CD14-positive monocyte (primary cell): ENCODE data around the gene KCNJ10. TPM values are rescaled to one million over a fixed set of nuclear protein-coding genes. Genes with fewer than 3 reads are reported as not detected.

Experiments used
- DNase-seq, 3 donors: peaks; one replicate each; pipeline ENCODE4 v3.0.0-alpha.2; 2011 to 2022
- H2AFZ ChIP-seq: 2 replicates; pipeline ENCODE4 v1.6.0; 2012; ENCODE audit warnings: mild to moderate bottlenecking, low read depth, low read length, inconsistent platforms; ENCODE audit not compliant: insufficient read depth, poor library complexity, severe bottlenecking
- H3K27ac ChIP-seq, 2 donors: 1 replicate in 1 of 2; 2 replicates in 1 of 2; pipeline ENCODE4 v1.5.1; 2012 to 2013; ENCODE audit warnings: low read length in 2 of 2, control low read depth in 1 of 2, inconsistent platforms in 1 of 2, low read depth in 1 of 2, mild to moderate bottlenecking in 1 of 2
- H3K27me3 ChIP-seq, 2 donors: one replicate each; pipeline versions ENCODE4 v1.6.0 to v1.6.1; 2011 to 2013; ENCODE audit warnings: low read length in 2 of 2; ENCODE audit not compliant: control insufficient read depth in 2 of 2, insufficient read depth in 2 of 2
- H3K36me3 ChIP-seq, 2 donors: replicated peaks in 1 of 2; 1 replicate in 1 of 2; 2 replicates in 1 of 2; pipeline versions ENCODE4 v1.5.1 to v1.6.1; 2012 to 2013; ENCODE audit warnings: low read length in 2 of 2, control low read depth in 1 of 2, inconsistent platforms in 1 of 2, mild to moderate bottlenecking in 1 of 2; ENCODE audit not compliant: insufficient read depth in 2 of 2, control insufficient read depth in 1 of 2
- H3K4me1 ChIP-seq, 2 donors: 1 replicate in 1 of 2; 2 replicates in 1 of 2; pipeline versions ENCODE4 v1.5.1 to v1.6.1; 2012 to 2013; ENCODE audit warnings: low read length in 2 of 2, control low read depth in 1 of 2, inconsistent platforms in 1 of 2, mild to moderate bottlenecking in 1 of 2, moderate library complexity in 1 of 2; ENCODE audit not compliant: insufficient read depth in 2 of 2, control insufficient read depth in 1 of 2
- H3K4me2 ChIP-seq: replicated peaks from 2 replicates; pipeline ENCODE3; 2012; ENCODE audit warnings: low read length, moderate library complexity, mild to moderate bottlenecking; ENCODE audit not compliant: poor library complexity, severe bottlenecking; ENCODE audit errors: extremely low read depth
- H3K4me3 ChIP-seq, 3 experiments: fragments of 200-600 bp in 1 of 3; sonication (generic) in 1 of 3; replicated peaks in 1 of 3; 1 replicate in 2 of 3; 2 replicates in 1 of 3; pipeline ENCODE4 v1.5.1; 2011 to 2013; ENCODE audit warnings: low read length in 3 of 3, mild to moderate bottlenecking in 3 of 3, control low read depth in 2 of 3, low read depth in 2 of 3, inconsistent platforms in 1 of 3, moderate library complexity in 1 of 3
- H3K79me2 ChIP-seq: 2 replicates; pipeline ENCODE4 v1.6.0; 2012; ENCODE audit warnings: mild to moderate bottlenecking, control low read depth, inconsistent platforms, low read length, moderate library complexity; ENCODE audit not compliant: insufficient read depth
- H3K9ac ChIP-seq: 2 replicates; pipeline ENCODE4 v1.6.0; 2017; ENCODE audit warnings: low read length, mild to moderate bottlenecking; ENCODE audit not compliant: insufficient read depth, poor library complexity, severe bottlenecking
- H3K9me3 ChIP-seq, 2 donors: replicated peaks in 1 of 2; 1 replicate in 1 of 2; 2 replicates in 1 of 2; pipeline versions ENCODE4 v1.5.1 to v1.6.1; 2012 to 2013; ENCODE audit warnings: low read length in 2 of 2, control low read depth in 1 of 2; ENCODE audit not compliant: control insufficient read depth in 1 of 2, insufficient read depth in 1 of 2
- H4K20me1 ChIP-seq: 2 replicates; pipeline ENCODE4 v1.6.0; 2012; ENCODE audit warnings: mild to moderate bottlenecking, low read length, control low read depth, moderate library complexity; ENCODE audit not compliant: insufficient read depth
- H3K27ac Mint-ChIP-seq, 7 donors: one replicate each; pipeline ENCODE4 v1.8.0; 2020; ENCODE audit warnings: mild to moderate bottlenecking in 7 of 7, mixed read lengths in 7 of 7, moderate library complexity in 6 of 7, inconsistent platforms in 2 of 7
- H3K27me3 Mint-ChIP-seq, 3 donors: one replicate each; pipeline ENCODE4 v1.8.0; 2021 to 2022; ENCODE audit warnings: low read depth in 3 of 3, mild to moderate bottlenecking in 3 of 3, mixed read lengths in 3 of 3, moderate library complexity in 3 of 3, inconsistent platforms in 1 of 3
- H3K36me3 Mint-ChIP-seq, 2 donors: one replicate each; pipeline ENCODE4 v1.8.0; 2020; ENCODE audit warnings: mixed read lengths in 2 of 2, inconsistent platforms in 1 of 2, mild to moderate bottlenecking in 1 of 2
- H3K4me1 Mint-ChIP-seq: one replicate; pipeline ENCODE4 v1.8.0; 2020; ENCODE audit warnings: mild to moderate bottlenecking, mixed read lengths
- H3K4me3 Mint-ChIP-seq, 2 donors: one replicate each; pipeline ENCODE4 v1.8.0; 2020; ENCODE audit warnings: mild to moderate bottlenecking in 2 of 2, mixed read lengths in 2 of 2, moderate library complexity in 1 of 2
- H3K9me3 Mint-ChIP-seq, 7 donors: one replicate each; pipeline ENCODE4 v1.8.0; 2020 to 2022; ENCODE audit warnings: mixed read lengths in 7 of 7, mild to moderate bottlenecking in 6 of 7, moderate library complexity in 6 of 7, inconsistent platforms in 2 of 7
- WGBS: methylation state at CpG from one replicate; pipeline ENCODE4 v1.1.5; 2013; ENCODE audit warnings: missing lambda C conversion rate; ENCODE audit not compliant: insufficient coverage; 5-methylcytosine and 5-hydroxymethylcytosine counted together
- intact Hi-C, 2 donors: fragments of 100-400 bp; cut with micrococcal nuclease; formaldehyde crosslinking; loops; one replicate each; pipeline versions ENCODE4 v1.15.0 to v1.15.1; 2023
- polyA plus RNA-seq, 3 donors: library from polyadenylated mRNA; depleted of rRNA in 1 of 3; unstranded in 2 of 3; stranded (reverse) in 1 of 3; fragments of 300-500 nt in 2 of 3; fragments of >200 nt in 1 of 3; fragmentation: Illumina TruSeq in 2 of 3; gene quantifications; 1 replicate in 2 of 3; 2 replicates in 1 of 3; pipeline ENCODE4 v1.2.3, GENCODE V29; 2012 to 2021
- TF ChIP-seq, protein P1 (sequence below): fragments of 200-600 bp; IDR thresholded peaks from one replicate; pipeline ENCODE4 v1.8.0; 2022; ENCODE audit warnings: antibody characterized with exemption, mild to moderate bottlenecking

The KCNJ10 gene
- polyA plus RNA-seq, 3 donors = 0.23 TPM; not detected in 2

DNA sequence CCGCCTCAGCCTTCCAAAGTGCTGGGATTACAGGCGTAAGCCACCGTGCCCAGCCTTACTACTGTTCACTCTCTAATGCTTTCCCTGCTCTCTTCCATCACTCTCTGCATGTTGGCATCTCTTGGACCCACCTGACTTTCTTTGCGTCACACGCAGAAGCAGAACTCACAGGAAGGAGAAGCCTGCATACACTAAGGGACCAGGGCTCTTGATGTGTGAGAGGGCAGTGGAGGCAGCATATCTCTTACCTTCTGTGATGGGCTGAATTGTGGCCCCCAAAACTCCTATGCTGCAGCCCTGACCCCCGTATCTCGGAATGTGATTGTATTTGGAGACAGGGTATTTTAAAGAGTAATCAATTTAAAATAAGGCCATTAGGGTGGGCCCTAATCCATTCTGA lies 89.2 kb downstream of the KCNJ10 start:
- H3K9ac ChIP-seq = no peak overlapping the region
- H3K4me3 Mint-ChIP-seq = no peak overlapping the region
- intact Hi-C loops = no loop called here
- DNase-seq = no peak
- H3K36me3 ChIP-seq = no peaks in the 10 kb centered on the region
- peak overlapping the region in 1 of 7 donors; percentile 21 for H3K27ac Mint-ChIP-seq
- WGBS = 97% methylated on average over 4 of the region's 7 CpGs
- H3K4me1 Mint-ChIP-seq = peaks cover 3% of the 10 kb centered on the region
- H3K4me2 ChIP-seq = no peak overlapping the region
- H3K4me3 ChIP-seq = no peak overlapping the region
- no peaks in the 10 kb centered on the region for H4K20me1 ChIP-seq
- H3K9me3 Mint-ChIP-seq = no peaks in the 10 kb centered on the region
- TF ChIP-seq, protein P1, sequence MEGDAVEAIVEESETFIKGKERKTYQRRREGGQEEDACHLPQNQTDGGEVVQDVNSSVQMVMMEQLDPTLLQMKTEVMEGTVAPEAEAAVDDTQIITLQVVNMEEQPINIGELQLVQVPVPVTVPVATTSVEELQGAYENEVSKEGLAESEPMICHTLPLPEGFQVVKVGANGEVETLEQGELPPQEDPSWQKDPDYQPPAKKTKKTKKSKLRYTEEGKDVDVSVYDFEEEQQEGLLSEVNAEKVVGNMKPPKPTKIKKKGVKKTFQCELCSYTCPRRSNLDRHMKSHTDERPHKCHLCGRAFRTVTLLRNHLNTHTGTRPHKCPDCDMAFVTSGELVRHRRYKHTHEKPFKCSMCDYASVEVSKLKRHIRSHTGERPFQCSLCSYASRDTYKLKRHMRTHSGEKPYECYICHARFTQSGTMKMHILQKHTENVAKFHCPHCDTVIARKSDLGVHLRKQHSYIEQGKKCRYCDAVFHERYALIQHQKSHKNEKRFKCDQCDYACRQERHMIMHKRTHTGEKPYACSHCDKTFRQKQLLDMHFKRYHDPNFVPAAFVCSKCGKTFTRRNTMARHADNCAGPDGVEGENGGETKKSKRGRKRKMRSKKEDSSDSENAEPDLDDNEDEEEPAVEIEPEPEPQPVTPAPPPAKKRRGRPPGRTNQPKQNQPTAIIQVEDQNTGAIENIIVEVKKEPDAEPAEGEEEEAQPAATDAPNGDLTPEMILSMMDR = no peak
- no peaks in the 10 kb centered on the region for H3K36me3 Mint-ChIP-seq
- no peak overlapping the region for H3K27ac ChIP-seq
- no peaks in the 10 kb centered on the region for H3K4me1 ChIP-seq
- no peaks in the 10 kb centered on the region for H3K9me3 ChIP-seq
- H3K27me3 ChIP-seq = peaks cover 9 to 11% of the 10 kb centered on the region in 2 donors
- H3K27me3 Mint-ChIP-seq = peaks cover 18 to 33% (median 20%) of the 10 kb centered on the region in 3 donors
- H3K79me2 ChIP-seq = no peaks in the 10 kb centered on the region
- no peak overlapping the region for H2AFZ ChIP-seq

DNA sequence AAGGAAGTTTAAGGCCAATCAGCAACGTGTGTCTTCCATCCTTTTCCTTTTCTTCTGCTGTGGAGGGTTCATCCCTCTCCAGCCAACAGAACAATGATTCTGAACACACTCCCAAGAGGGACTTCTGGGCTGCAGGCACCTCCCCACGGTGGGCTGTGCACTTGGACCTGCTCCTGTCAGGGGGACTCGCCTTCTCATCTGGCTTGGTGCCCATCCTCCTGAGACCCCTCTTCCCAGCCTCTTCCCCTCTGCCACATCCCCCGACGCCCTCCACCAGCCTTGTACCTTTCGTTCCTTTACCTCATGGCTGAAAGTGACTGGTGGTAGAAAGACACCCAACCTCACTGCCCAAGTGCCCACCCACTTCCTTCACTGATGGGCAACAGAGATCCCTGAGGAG lies 89.9 kb downstream of the KCNJ10 start:
- intact Hi-C loops = no loop called here
- no peaks in the 10 kb centered on the region for H4K20me1 ChIP-seq
- H3K4me3 ChIP-seq = no peak overlapping the region
- H3K9me3 ChIP-seq = no peaks in the 10 kb centered on the region
- Mint-ChIP-seq H3K36me3 (no peaks in the 10 kb centered on the region), H3K4me3 (no peak overlapping the region), H3K4me1 (peaks cover 3% of the 10 kb centered on the region), H3K27me3 (peaks cover 14 to 33% (median 20%) of the 10 kb centered on the region in 3 donors), H3K9me3 (no peaks in the 10 kb centered on the region), H3K27ac (no peak overlapping the region)
- H3K79me2 ChIP-seq = no peaks in the 10 kb centered on the region
- DNase-seq = no peak
- peaks cover 9 to 18% of the 10 kb centered on the region in 2 donors for H3K27me3 ChIP-seq
- 84% methylated on average over 5 of the region's 6 CpGs for WGBS
- H3K36me3 ChIP-seq = no peaks in the 10 kb centered on the region
- H3K4me1 ChIP-seq = no peaks in the 10 kb centered on the region
- TF ChIP-seq, protein P1 = no peak
- no peak overlapping the region for H2AFZ ChIP-seq
- no peak overlapping the region for H3K4me2 ChIP-seq
- no peak overlapping the region for H3K9ac ChIP-seq
- H3K27ac ChIP-seq = no peak overlapping the region
